Measurements from ENCODE around the gene STPG2. TPM values are rescaled to one million over a fixed set of nuclear protein-coding genes. Genes with fewer than 3 reads are reported as not detected.

Gene STPG2
- total and polyA plus RNA-seq, 2 donors (not counting 1 experiment from before 2014, with no cell fraction given), result 0.13 to 0.49 TPM

- no peak for ATAC-seq (ENCODE audit: low read depth)
- POLR2A ChIA-PET, result no interaction called here
- no peak overlapping the region for H3K9ac ChIP-seq (ENCODE audit: low read length)
- no peaks in the 10 kb centered on the region for H3K36me3 ChIP-seq (replicated peaks in 1 of 2; ENCODE audit: control extremely low read depth in 1 of 2, control insufficient read depth in 1 of 2, extremely low read depth in 1 of 2, insufficient read depth in 2 of 2, low read length in 1 of 2)
- no peak overlapping the region for H3K4me2 ChIP-seq (replicated peaks; ENCODE audit: low read depth, low read length, poor library complexity, severe bottlenecking)
- H3K4me3 ChIP-seq (ENCODE audit: control extremely low read depth in 1 of 5, extremely low read depth in 1 of 5, insufficient read depth in 1 of 5, low read depth in 2 of 5, low read length in 4 of 5), result no peak overlapping the region
- TF ChIP-seq CTCF (IDR thresholded peaks at IDR 0.05), result no peak
- peaks cover 3% of the 10 kb centered on the region for H3K9me3 Mint-ChIP-seq (ENCODE audit: insufficient read depth)
- no peaks in the 10 kb centered on the region for H3K27me3 Mint-ChIP-seq
- no peak overlapping the region for H3K27ac Mint-ChIP-seq
- WGBS (ENCODE audit: insufficient coverage), result no CpG with 5 or more reads among the region's 1 CpG
- H3K4me1 ChIP-seq (ENCODE audit: control insufficient read depth in 2 of 2, insufficient read depth in 2 of 2, low read length in 2 of 2), result no peaks in the 10 kb centered on the region
- H3K9me3 ChIP-seq (ENCODE audit: control extremely low read depth in 1 of 3, control insufficient read depth in 2 of 3, insufficient read depth in 1 of 3, low read length in 2 of 3), result peaks cover 0 to 2% (median 0%) of the 10 kb centered on the region in 3 donors
- no peak overlapping the region for H3K4me3 Mint-ChIP-seq
- no peaks in the 10 kb centered on the region for H3K27me3 ChIP-seq (replicated peaks in 1 of 4; ENCODE audit: control extremely low read depth in 1 of 4, control insufficient read depth in 3 of 4, insufficient read depth in 4 of 4, low read length in 3 of 4)
- no peaks in the 10 kb centered on the region for H3K4me1 Mint-ChIP-seq
- no peaks in the 10 kb centered on the region for H4K20me1 ChIP-seq (ENCODE audit: control insufficient read depth, insufficient read depth, low read length, poor library complexity, severe bottlenecking)
- H3K79me2 ChIP-seq (ENCODE audit: control insufficient read depth, insufficient read depth, low read length), result no peaks in the 10 kb centered on the region
- no peak overlapping the region for H2AFZ ChIP-seq (ENCODE audit: insufficient read depth, low read depth, low read length, poor library complexity, severe bottlenecking)
- DNase-seq, result no peak
- intact Hi-C loops (cut with micrococcal nuclease), result no loop called here
- CTCF ChIA-PET, result no interaction called here
- no peak overlapping the region for H3K27ac ChIP-seq (ENCODE audit: low read length in 2 of 2)
These were observed 560.4 kb downstream of the STPG2 start for GRCh38 chr4:97582890-97583289.

- ChIA-PET POLR2A (no interaction called here), CTCF (no interaction called here)
- Histone ChIP-seq H3K36me3 (replicated peaks in 1 of 2; ENCODE audit: control extremely low read depth in 1 of 2, control insufficient read depth in 1 of 2, extremely low read depth in 1 of 2, insufficient read depth in 2 of 2, low read length in 1 of 2) (no peaks in the 10 kb centered on the region), H3K27ac (ENCODE audit: low read length in 2 of 2) (no peak overlapping the region), H2AFZ (ENCODE audit: insufficient read depth, low read depth, low read length, poor library complexity, severe bottlenecking) (no peak overlapping the region), H4K20me1 (ENCODE audit: control insufficient read depth, insufficient read depth, low read length, poor library complexity, severe bottlenecking) (no peaks in the 10 kb centered on the region), H3K4me3 (ENCODE audit: control extremely low read depth in 1 of 5, extremely low read depth in 1 of 5, insufficient read depth in 1 of 5, low read depth in 2 of 5, low read length in 4 of 5) (no peak overlapping the region), H3K9ac (ENCODE audit: low read length) (no peak overlapping the region), H3K9me3 (ENCODE audit: control extremely low read depth in 1 of 3, control insufficient read depth in 2 of 3, insufficient read depth in 1 of 3, low read length in 2 of 3) (peaks cover 0 to 4% (median 2%) of the 10 kb centered on the region in 3 donors), H3K27me3 (replicated peaks in 1 of 4; ENCODE audit: control extremely low read depth in 1 of 4, control insufficient read depth in 3 of 4, insufficient read depth in 4 of 4, low read length in 3 of 4) (no peaks in the 10 kb centered on the region), H3K4me2 (replicated peaks; ENCODE audit: low read depth, low read length, poor library complexity, severe bottlenecking) (no peak overlapping the region), H3K4me1 (ENCODE audit: control insufficient read depth in 2 of 2, insufficient read depth in 2 of 2, low read length in 2 of 2) (no peaks in the 10 kb centered on the region), H3K79me2 (ENCODE audit: control insufficient read depth, insufficient read depth, low read length) (no peaks in the 10 kb centered on the region)
- Mint-ChIP-seq H3K4me3 (no peak overlapping the region), H3K27me3 (no peaks in the 10 kb centered on the region), H3K27ac (no peak overlapping the region), H3K4me1 (no peaks in the 10 kb centered on the region), H3K9me3 (ENCODE audit: insufficient read depth) (peaks cover 6% of the 10 kb centered on the region)
- DNase-seq (no peak), ATAC-seq (ENCODE audit: low read depth) (no peak)
- TF ChIP-seq CTCF (IDR thresholded peaks at IDR 0.05), result no peak
- TF ChIP-seq EZH2 (IDR thresholded peaks at IDR 0.05; ENCODE audit: borderline replicate concordance, insufficient read depth, low read depth, low read length, poor library complexity, severe bottlenecking), result no peak
- WGBS (ENCODE audit: insufficient coverage), result no CpG with 5 or more reads among the region's 2 CpGs
- intact Hi-C loops (cut with micrococcal nuclease), result no loop called here
These were observed 566.3 kb downstream of the STPG2 start for GRCh38 chr4:97577004-97577403.

Measured in B cell (primary cell).